ENCODE data around the gene IL10RB.

DNA sequence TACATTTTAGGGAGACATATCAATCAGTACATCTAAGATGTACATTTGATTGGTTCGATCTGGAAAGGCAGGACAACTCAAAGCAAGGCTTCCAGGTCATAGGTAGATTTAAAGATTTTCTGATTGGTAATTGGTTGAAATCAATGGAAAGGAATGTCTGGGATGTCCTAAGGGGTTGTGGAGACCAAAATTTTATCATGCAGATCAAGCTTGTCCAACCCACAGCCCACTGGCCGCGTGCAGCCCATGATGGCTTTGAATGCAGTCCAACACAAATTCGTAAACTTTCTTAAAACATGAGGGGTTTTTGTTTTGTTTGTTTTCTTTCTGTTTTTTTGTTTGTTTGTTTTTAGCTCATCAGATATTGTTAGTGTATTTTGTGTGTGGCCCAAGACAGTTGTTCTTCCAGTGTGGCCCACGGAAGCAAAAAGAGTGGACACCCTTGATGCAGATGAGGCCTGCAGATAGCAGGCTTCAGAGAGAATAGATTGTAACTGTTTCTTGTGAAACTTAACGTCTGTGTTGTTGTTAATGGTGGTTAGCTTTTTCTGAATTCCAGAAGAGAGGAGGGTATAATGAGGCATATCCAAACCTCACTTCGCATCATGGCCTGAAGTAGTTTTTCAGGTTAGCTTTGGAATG lies 61.7 kb downstream of the IL10RB start:
- TF ChIP-seq POLR2A (IDR thresholded peaks at IDR 0.05; ENCODE audit: low read depth, low read length): no peak
- TF ChIP-seq POLR2AphosphoS5 (IDR thresholded peaks at IDR 0.05; ENCODE audit: low read depth, low read length): no peak
